Esophagus (tissue), 2 donors: Measurements from ENCODE around the gene NTN3. TPM values are rescaled to one million over a fixed set of nuclear protein-coding genes. Genes with fewer than 3 reads are reported as not detected.

Experiments used
- H3K27ac ChIP-seq, 2 donors: one replicate each; pipeline ENCODE4 v1.5.1; 2013; ENCODE audit warnings: low read depth in 2 of 2, mild to moderate bottlenecking in 2 of 2, inconsistent platforms in 1 of 2, low read length in 1 of 2, moderate library complexity in 1 of 2
- H3K27me3 ChIP-seq, 2 donors: one replicate each; pipeline ENCODE4 v1.6.1; 2013; ENCODE audit warnings: low read length in 2 of 2, control low read depth in 1 of 2, mild to moderate bottlenecking in 1 of 2; ENCODE audit not compliant: insufficient read depth in 2 of 2, control insufficient read depth in 1 of 2
- H3K36me3 ChIP-seq, 2 donors: one replicate each; pipeline ENCODE4 v1.6.1; 2013; ENCODE audit warnings: low read length in 1 of 2; ENCODE audit not compliant: control insufficient read depth in 2 of 2, insufficient read depth in 2 of 2
- H3K4me1 ChIP-seq, 2 donors: one replicate each; pipeline ENCODE4 v1.6.1; 2013; ENCODE audit warnings: low read length in 1 of 2; ENCODE audit not compliant: control insufficient read depth in 2 of 2, insufficient read depth in 2 of 2
- H3K4me3 ChIP-seq, 2 donors: one replicate each; pipeline ENCODE4 v1.5.1; 2013; ENCODE audit warnings: low read length in 2 of 2, mild to moderate bottlenecking in 2 of 2, low read depth in 1 of 2, moderate library complexity in 1 of 2
- H3K9me3 ChIP-seq, 2 donors: one replicate each; pipeline ENCODE4 v1.6.1; 2013; ENCODE audit warnings: mild to moderate bottlenecking in 2 of 2, low read depth in 1 of 2, low read length in 1 of 2, moderate library complexity in 1 of 2; ENCODE audit not compliant: control insufficient read depth in 2 of 2, insufficient read depth in 1 of 2
- WGBS, 2 donors: extraction: QIAGEN DNeasy Blood & Tissue Kit; methylation state at CpG; one replicate each; pipeline ENCODE4 v1.1.7; 2013; 5-methylcytosine and 5-hydroxymethylcytosine counted together
- polyA plus RNA-seq, 2 donors: library from polyadenylated mRNA; stranded (reverse); fragments of 200-250 nt; gene quantifications; one replicate each; pipeline ENCODE4 v1.2.3, GENCODE V29; 2013
- donor health status: healthy with polysubstance abuse.
- donor health status: Bipolar disorder and iron deficiency.

The NTN3 gene
- polyA plus RNA-seq, 2 donors, result 0.06 TPM; not detected in 1

GRCh38 chr16:2462031-2462866, 8.8 kb upstream of the NTN3 start:
- peaks cover 7% of the 10 kb centered on the region in 2 donors for H3K4me1 ChIP-seq
- H3K36me3 ChIP-seq, result peaks cover 0 to 2% of the 10 kb centered on the region in 2 donors
- H3K9me3 ChIP-seq, result no peaks in the 10 kb centered on the region
- WGBS, 2 donors, result 91 to 96% methylated on average over 23 of the region's 23 CpGs
- no peak overlapping the region for H3K27ac ChIP-seq
- H3K4me3 ChIP-seq, result no peak overlapping the region
- no peaks in the 10 kb centered on the region for H3K27me3 ChIP-seq

- Histone ChIP-seq H3K36me3 (no peaks in the 10 kb centered on the region), H3K9me3 (no peaks in the 10 kb centered on the region)
Measured at GRCh38 chr16:2464333-2464732, 6.8 kb upstream of the NTN3 start.

DNA sequence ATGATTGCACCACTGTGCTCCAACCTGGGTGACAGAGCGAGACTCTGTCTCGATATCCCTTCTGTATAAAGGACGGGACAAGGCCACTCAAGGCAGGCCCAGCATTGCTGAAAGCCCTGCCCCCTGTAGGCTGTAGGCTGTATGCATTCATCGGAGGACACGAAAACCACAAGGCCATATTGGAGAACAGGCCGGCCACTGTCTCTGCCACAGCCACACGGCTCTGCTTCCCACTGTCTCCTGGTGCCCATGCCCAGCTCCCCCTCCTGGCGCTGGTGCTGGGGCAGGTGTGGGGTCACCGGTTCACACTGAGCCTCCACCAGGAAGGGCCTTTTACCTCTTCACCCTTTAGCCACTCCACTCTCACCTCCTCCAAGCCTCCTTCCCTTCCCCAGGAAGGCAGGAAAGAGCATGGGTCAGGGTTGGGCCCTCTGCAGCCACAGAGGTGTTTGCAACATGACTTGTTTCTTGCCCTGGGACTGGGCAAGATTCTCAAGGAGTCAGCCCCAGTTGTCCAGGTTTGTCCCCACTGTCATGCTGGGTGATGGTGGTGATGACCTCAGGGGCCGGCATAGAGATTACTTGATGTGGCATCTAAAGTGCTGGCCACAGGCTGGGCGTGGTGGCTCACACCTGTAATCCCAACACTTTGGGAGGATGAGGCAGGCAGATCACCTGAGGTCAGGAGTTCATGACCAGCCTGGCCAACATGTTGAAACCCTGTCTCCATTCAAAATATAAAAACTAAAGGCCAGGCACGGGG, 5.3 kb upstream of the NTN3 start:
- no peak overlapping the region for H3K27ac ChIP-seq
- H3K36me3 ChIP-seq, result no peaks in the 10 kb centered on the region
- H3K4me3 ChIP-seq, result no peak overlapping the region
- 86% methylated on average over 12 of the region's 12 CpGs for WGBS, 2 donors
- H3K27me3 ChIP-seq, result no peaks in the 10 kb centered on the region
- peaks cover 6 to 11% of the 10 kb centered on the region in 2 donors for H3K4me1 ChIP-seq
- no peaks in the 10 kb centered on the region for H3K9me3 ChIP-seq

More at GRCh38 chr16:2464333-2464732, 6.8 kb upstream of the NTN3 start:
- Histone ChIP-seq H3K4me1 (peaks cover 13 to 16% of the 10 kb centered on the region in 2 donors), H3K27me3 (no peaks in the 10 kb centered on the region), H3K4me3 (no peak overlapping the region), H3K27ac (no peak overlapping the region)
- WGBS, 2 donors, result 76 to 87% methylated on average over 12 of the region's 12 CpGs

DNA sequence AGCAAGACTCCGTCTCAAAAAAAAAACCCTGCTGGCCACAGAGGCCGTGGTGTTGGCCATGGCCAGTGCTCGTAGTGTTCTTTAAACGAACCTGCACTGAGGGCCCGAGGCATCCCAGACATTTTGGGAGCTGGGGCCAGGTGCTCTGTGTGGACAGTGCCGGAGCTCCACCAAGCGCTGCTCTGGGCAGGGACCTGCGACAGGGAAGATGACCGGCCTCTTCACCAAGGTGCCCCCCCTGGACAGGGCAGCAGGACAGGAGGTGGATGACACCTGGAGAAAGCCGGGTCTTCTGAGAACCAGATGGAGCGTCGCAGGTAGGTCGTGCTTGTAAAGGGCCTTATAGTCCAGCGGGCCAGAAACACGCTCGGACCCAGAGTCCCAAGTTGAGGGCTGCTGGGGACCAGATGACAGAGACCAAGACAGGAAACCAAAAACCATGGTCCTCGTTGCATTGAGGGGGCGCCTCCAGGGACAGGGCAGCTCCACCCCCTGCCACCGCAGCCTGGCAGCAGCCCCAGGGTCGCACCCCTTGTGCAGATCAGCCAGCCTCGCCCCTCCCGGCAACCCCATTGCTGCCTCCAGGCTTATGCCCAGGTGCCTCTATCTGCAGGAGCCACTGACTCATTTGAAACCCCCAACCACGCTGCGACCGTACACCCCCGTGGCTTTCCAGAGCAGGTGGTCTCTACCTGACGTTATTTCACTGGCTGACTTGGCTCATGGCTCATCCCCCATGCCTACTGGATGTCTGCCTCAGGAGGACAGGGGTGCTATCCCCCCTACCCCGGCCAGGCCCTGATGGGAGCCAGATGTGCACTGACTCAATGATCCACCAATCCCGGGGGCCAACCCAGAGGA, 4.2 kb upstream of the NTN3 start:
- 72 to 74% methylated on average over 29 of the region's 29 CpGs for WGBS, 2 donors

GRCh38 chr16:2467528-2468232, 3.4 kb upstream of the NTN3 start:
- Histone ChIP-seq H3K27me3 (peaks cover 0 to 4% of the 10 kb centered on the region in 2 donors), H3K4me3 (peak overlapping the region; percentile 33 to 51), H3K27ac (no peak overlapping the region), H3K36me3 (no peaks in the 10 kb centered on the region), H3K4me1 (peaks cover 10 to 22% of the 10 kb centered on the region in 2 donors), H3K9me3 (no peaks in the 10 kb centered on the region)
- 1% methylated on average over 66 to 80 of the region's 80 CpGs for WGBS, 2 donors

More for the DNA sequence above, 4.2 kb upstream of the NTN3 start:
- H3K4me1 ChIP-seq, result peaks cover 10 to 17% of the 10 kb centered on the region in 2 donors
- no peaks in the 10 kb centered on the region for H3K9me3 ChIP-seq
- no peak overlapping the region for H3K27ac ChIP-seq
- no peaks in the 10 kb centered on the region for H3K36me3 ChIP-seq
- H3K27me3 ChIP-seq, result peaks cover 0 to 3% of the 10 kb centered on the region in 2 donors
- H3K4me3 ChIP-seq, result no peak overlapping the region

GRCh38 chr16:2468233-2468724, 2.8 kb upstream of the NTN3 start:
- Histone ChIP-seq H3K36me3 (no peaks in the 10 kb centered on the region), H3K4me3 (peak overlapping the region; percentile 33 to 51), H3K27ac (no peak overlapping the region), H3K9me3 (no peaks in the 10 kb centered on the region), H3K27me3 (peaks cover 0 to 4% of the 10 kb centered on the region in 2 donors), H3K4me1 (peaks cover 10 to 23% of the 10 kb centered on the region in 2 donors)
- 1% methylated on average over 35 to 38 of the region's 38 CpGs for WGBS, 2 donors

DNA sequence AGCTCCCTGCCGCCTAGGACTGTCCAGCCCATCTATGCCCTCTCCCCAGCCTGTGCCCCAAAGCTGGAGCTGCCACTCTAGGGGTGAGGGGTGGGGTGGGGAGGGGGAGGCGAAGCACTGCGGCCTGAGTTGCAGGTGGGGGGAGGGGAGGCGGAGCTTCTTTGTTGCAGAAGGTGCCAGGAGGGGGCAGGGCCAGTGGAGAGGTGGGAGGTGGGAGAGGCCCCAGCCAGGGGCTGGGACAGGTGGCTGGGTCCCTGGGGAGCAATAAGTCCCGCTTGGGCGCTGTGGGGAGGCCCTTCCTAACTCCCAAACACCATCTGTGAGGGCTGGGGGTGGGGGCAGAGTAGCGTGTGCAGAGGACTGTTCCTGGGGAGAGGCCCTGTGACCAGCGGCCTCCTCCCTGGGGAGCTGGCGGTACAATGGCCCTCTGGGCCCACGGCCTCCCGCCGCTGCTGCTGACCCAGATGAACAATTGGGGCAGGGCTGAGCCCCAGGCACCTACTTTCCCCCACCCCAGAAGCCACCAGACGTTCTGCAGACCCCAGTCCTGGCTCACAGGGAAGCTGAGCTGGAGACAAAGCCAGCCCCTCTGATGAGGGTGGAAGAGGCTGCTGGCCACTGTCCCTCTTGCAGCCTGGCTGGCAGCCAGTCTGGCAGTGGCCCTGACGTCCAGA, 2.2 kb upstream of the NTN3 start:
- Histone ChIP-seq H3K27ac (no peak overlapping the region), H3K36me3 (no peaks in the 10 kb centered on the region), H3K9me3 (no peaks in the 10 kb centered on the region), H3K4me1 (peaks cover 10 to 27% of the 10 kb centered on the region in 2 donors), H3K27me3 (peaks cover 0 to 4% of the 10 kb centered on the region in 2 donors), H3K4me3 (peak overlapping the region in 1 of 2 donors; percentile 33)
- 15 to 21% methylated on average over 13 to 14 of the region's 14 CpGs for WGBS, 2 donors

GRCh38 chr16:2469399-2470233, 1.5 kb upstream of the NTN3 start:
- Histone ChIP-seq H3K27me3 (peaks cover 0 to 4% of the 10 kb centered on the region in 2 donors), H3K4me1 (peaks cover 10 to 30% of the 10 kb centered on the region in 2 donors), H3K9me3 (no peaks in the 10 kb centered on the region), H3K27ac (no peak overlapping the region), H3K4me3 (no peak overlapping the region), H3K36me3 (no peaks in the 10 kb centered on the region)
- 53 to 60% methylated on average over 16 of the region's 16 CpGs for WGBS, 2 donors
